H1 (cell line): ENCODE results near the gene DND1. TPM values are rescaled to one million over a fixed set of nuclear protein-coding genes. Genes with fewer than 3 reads are reported as not detected.

Source experiments
- CTCF ChIA-PET: fragments of 300-600 bp; sonication (Branson Sonifier 250); formaldehyde crosslinking; loops from one replicate; lab custom pipeline; 2021; ENCODE audit not compliant: partially characterized antibody; lab: Charles Lee
- POLR2A ChIA-PET: fragments of 300-600 bp; sonication (Branson Sonifier 250); formaldehyde crosslinking; loops from one replicate; lab custom pipeline; 2021; ENCODE audit warnings: inconsistent platforms; ENCODE audit not compliant: partially characterized antibody; lab: Charles Lee
- DNase-seq, 2 experiments: peaks; one replicate each; pipeline versions ENCODE4 v3.0.0 to v3.0.0-alpha.2; 2010 to 2022; ENCODE audit warnings: low spot score in 2 of 2, low read depth in 1 of 2, mixed read lengths in 1 of 2
- FAIRE-seq: peaks from 2 replicates; lab custom pipeline; 2011; peaks lifted over from hg19 to GRCh38; lab: Jason Lieb, UNC
- H2AFZ ChIP-seq: 2 replicates; pipeline ENCODE4 v1.8.1; 2012; ENCODE audit warnings: low read length, inconsistent platforms
- H2AK5ac ChIP-seq: 2 replicates; pipeline ENCODE4 v1.6.1; 2013; ENCODE audit warnings: low read depth, low read length
- H2BK120ac ChIP-seq: replicated peaks from 2 replicates; pipeline ENCODE3; 2013; ENCODE audit warnings: low read depth, low read length, inconsistent platforms
- H2BK12ac ChIP-seq: 2 replicates; pipeline ENCODE4 v1.6.1; 2013; ENCODE audit warnings: low read depth, low read length
- H2BK15ac ChIP-seq: 2 replicates; pipeline ENCODE4 v1.6.1; 2013; ENCODE audit warnings: low read length
- H2BK20ac ChIP-seq: 2 replicates; pipeline ENCODE4 v1.6.1; 2013; ENCODE audit warnings: low read length
- H2BK5ac ChIP-seq: 2 replicates; pipeline ENCODE4 v1.6.1; 2013; ENCODE audit warnings: low read depth, low read length
- H3K14ac ChIP-seq: 2 replicates; pipeline ENCODE4 v1.6.1; 2013; ENCODE audit warnings: inconsistent platforms; ENCODE audit not compliant: insufficient read length
- H3K18ac ChIP-seq: 2 replicates; pipeline ENCODE4 v1.6.1; 2013; ENCODE audit warnings: low read length; ENCODE audit errors: extremely low read depth
- H3K23ac ChIP-seq: 2 replicates; pipeline ENCODE4 v1.6.1; 2013; ENCODE audit warnings: inconsistent platforms; ENCODE audit not compliant: insufficient read length
- H3K23me2 ChIP-seq: 2 replicates; pipeline ENCODE4 v1.6.1; 2013; ENCODE audit warnings: low read depth, low read length
- H3K27ac ChIP-seq: 2 replicates; pipeline ENCODE4 v1.6.1; 2011; ENCODE audit warnings: low read depth, low read length, inconsistent platforms
- H3K27me3 ChIP-seq, 4 experiments: replicated peaks in 1 of 4; 1 replicate in 1 of 4; 2 replicates in 3 of 4; pipeline versions ENCODE4 v1.6.1 to v1.8.1; 2011 to 2013; ENCODE audit warnings: low read length in 3 of 4, mild to moderate bottlenecking in 3 of 4, inconsistent platforms in 2 of 4, mixed read lengths in 2 of 4, moderate library complexity in 1 of 4; ENCODE audit not compliant: control insufficient read depth in 3 of 4, insufficient read depth in 3 of 4; ENCODE audit errors: extremely low read depth in 1 of 4
- H3K36me3 ChIP-seq, 4 experiments: 2 replicates each; pipeline versions ENCODE4 v1.6.1 to v1.8.1; 2011 to 2013; ENCODE audit warnings: mild to moderate bottlenecking in 4 of 4, low read length in 3 of 4, moderate library complexity in 2 of 4, control low read depth in 1 of 4, inconsistent platforms in 1 of 4; ENCODE audit not compliant: insufficient read depth in 4 of 4, control insufficient read depth in 2 of 4
- H3K4ac ChIP-seq: replicated peaks from 2 replicates; pipeline ENCODE3; 2013; ENCODE audit warnings: low read length, low read depth, mixed read lengths, inconsistent platforms; ENCODE audit not compliant: insufficient read length
- H3K4me1 ChIP-seq, 4 experiments: replicated peaks in 1 of 4; 1 replicate in 1 of 4; 2 replicates in 3 of 4; pipeline versions ENCODE4 v1.6.1 to v1.8.1; 2011 to 2013; ENCODE audit warnings: low read length in 3 of 4, inconsistent platforms in 2 of 4, mixed read lengths in 1 of 4; ENCODE audit not compliant: insufficient read depth in 4 of 4, control insufficient read depth in 3 of 4
- H3K4me2 ChIP-seq, 2 experiments: 2 replicates each; pipeline versions ENCODE4 v1.6.1 to v1.8.1; 2011 to 2013; ENCODE audit warnings: low read depth in 2 of 2, low read length in 2 of 2, control low read depth in 1 of 2, inconsistent platforms in 1 of 2, mild to moderate bottlenecking in 1 of 2; ENCODE audit not compliant: insufficient read depth in 1 of 2
- H3K4me3 ChIP-seq, 4 experiments: fragments of 200-600, 300-600 bp in 1 of 4; sonication (generic), shearing (Covaris generic), sonication (Bioruptor Twin) in 1 of 4; 2 replicates each; pipeline versions ENCODE4 v1.5.1 to v1.8.1; 2011 to 2016; ENCODE audit warnings: low read length in 4 of 4, low read depth in 3 of 4, control low read depth in 2 of 4, inconsistent platforms in 2 of 4, mild to moderate bottlenecking in 2 of 4, mixed read lengths in 1 of 4, moderate library complexity in 1 of 4; ENCODE audit not compliant: insufficient read depth in 2 of 4; ENCODE audit errors: extremely low read depth in 1 of 4
- H3K56ac ChIP-seq: replicated peaks from 2 replicates; pipeline ENCODE3; 2013; ENCODE audit warnings: low read depth, mild to moderate bottlenecking, mixed read lengths, low read length, inconsistent platforms; ENCODE audit not compliant: insufficient read length
- H3K79me1 ChIP-seq: 2 replicates; pipeline ENCODE4 v1.6.1; 2013; ENCODE audit warnings: low read depth, low read length, control low read depth
- H3K79me2 ChIP-seq, 2 experiments: 2 replicates each; pipeline versions ENCODE4 v1.6.1 to v1.8.1; 2012 to 2013; ENCODE audit warnings: low read length in 2 of 2, mild to moderate bottlenecking in 2 of 2, inconsistent platforms in 1 of 2; ENCODE audit not compliant: insufficient read depth in 2 of 2, control insufficient read depth in 1 of 2
- H3K9ac ChIP-seq, 4 experiments: replicated peaks in 1 of 4; 1 replicate in 1 of 4; 2 replicates in 3 of 4; pipeline versions ENCODE4 v1.6.1 to v1.8.1; 2011 to 2013; ENCODE audit warnings: low read depth in 3 of 4, low read length in 3 of 4, control low read depth in 2 of 4, mild to moderate bottlenecking in 2 of 4, moderate library complexity in 2 of 4, inconsistent platforms in 1 of 4; ENCODE audit errors: extremely low read depth in 1 of 4
- H3K9me3 ChIP-seq, 2 experiments: 2 replicates each; pipeline versions ENCODE4 v1.6.1 to v1.8.1; 2012 to 2013; ENCODE audit warnings: mild to moderate bottlenecking in 2 of 2, moderate library complexity in 2 of 2, control low read depth in 1 of 2, inconsistent platforms in 1 of 2, low read depth in 1 of 2, low read length in 1 of 2, mixed read lengths in 1 of 2; ENCODE audit not compliant: insufficient read depth in 2 of 2
- H4K20me1 ChIP-seq, 2 experiments: replicated peaks in 1 of 2; 2 replicates each; pipeline versions ENCODE3 to v1.8.1; 2011 to 2013; ENCODE audit warnings: inconsistent platforms in 2 of 2, low read length in 2 of 2, mild to moderate bottlenecking in 1 of 2; ENCODE audit not compliant: insufficient read depth in 2 of 2, control insufficient read depth in 1 of 2
- H4K5ac ChIP-seq: 2 replicates; pipeline ENCODE4 v1.6.1; 2013; ENCODE audit warnings: low read length, low read depth, mixed read lengths, inconsistent platforms; ENCODE audit not compliant: insufficient read length
- H4K8ac ChIP-seq: 2 replicates; pipeline ENCODE4 v1.8.0; 2013; ENCODE audit warnings: mild to moderate bottlenecking, moderate library complexity, low read length, inconsistent platforms; ENCODE audit not compliant: insufficient read depth; ENCODE audit errors: extremely low read depth
- H4K91ac ChIP-seq: replicated peaks from 2 replicates; pipeline ENCODE3; 2013; ENCODE audit warnings: low read length, mixed read lengths, inconsistent platforms; ENCODE audit not compliant: insufficient read length
- BCL11A ChIP-seq, 2 experiments: IDR thresholded peaks; one replicate each; pipeline ENCODE4 v1.6.1; 2011; ENCODE audit warnings: low read depth in 2 of 2, low read length in 2 of 2, mild to moderate bottlenecking in 2 of 2
- CBX8 ChIP-seq: fragments of 300-800, 300-1000 bp; sonication (generic); IDR thresholded peaks from 2 replicates; pipeline ENCODE4 v1.7.1; 2016; ENCODE audit warnings: low read depth, low read length, borderline replicate concordance
- CEBPB ChIP-seq: IDR thresholded peaks from 2 replicates; pipeline ENCODE4 v1.6.1; 2012; ENCODE audit warnings: low read depth, low read length
- CHD1 ChIP-seq: IDR thresholded peaks from 2 replicates; pipeline ENCODE4 v1.6.1; 2012; ENCODE audit warnings: low read depth, low read length, improper control_type of control experiment
- E2F6 ChIP-seq: IDR thresholded peaks from 2 replicates; pipeline ENCODE4 v1.6.1; 2012; ENCODE audit warnings: inconsistent platforms
- EZH2 ChIP-seq: fragments of 200-600 bp; sonication (generic); IDR thresholded peaks from 2 replicates; pipeline ENCODE4 v1.7.1; 2012; ENCODE audit warnings: low read depth, mild to moderate bottlenecking, moderate library complexity, low read length, inconsistent platforms; ENCODE audit not compliant: severe bottlenecking
- GABPA ChIP-seq: IDR thresholded peaks from 2 replicates; pipeline ENCODE4 v1.6.1; 2011; ENCODE audit warnings: mild to moderate bottlenecking, low read length, moderate library complexity, borderline replicate concordance; ENCODE audit not compliant: insufficient read depth
- KDM5A ChIP-seq: fragments of 200-600 bp; IDR thresholded peaks from 2 replicates; pipeline ENCODE4 v1.7.1; 2012; ENCODE audit warnings: mild to moderate bottlenecking, low read length, inconsistent platforms, mixed read lengths
- MAX ChIP-seq: IDR thresholded peaks from 2 replicates; pipeline ENCODE4 v1.6.1; 2012; ENCODE audit warnings: inconsistent platforms
- POLR2A ChIP-seq, 2 experiments: IDR thresholded peaks; 1 replicate in 1 of 2; 2 replicates in 1 of 2; pipeline ENCODE4 v1.6.1; 2011; ENCODE audit warnings: low read depth in 2 of 2, low read length in 2 of 2, mild to moderate bottlenecking in 2 of 2; ENCODE audit errors: control extremely low read depth in 1 of 2
- RAD21 ChIP-seq, 2 experiments: IDR thresholded peaks in 1 of 2; conservative IDR thresholded peaks in 1 of 2; 2 replicates each; pipeline ENCODE4 v1.6.1; 2011; ENCODE audit warnings: low read depth in 2 of 2, low read length in 2 of 2, improper control_type of control experiment in 1 of 2, inconsistent platforms in 1 of 2, mild to moderate bottlenecking in 1 of 2, moderate library complexity in 1 of 2
- SP4 ChIP-seq: IDR thresholded peaks from 2 replicates; pipeline ENCODE4 v1.6.1; 2012; ENCODE audit warnings: low read length, inconsistent platforms
- ZNF274 ChIP-seq: IDR thresholded peaks from 2 replicates; pipeline ENCODE4 v1.7.0; 2012; ENCODE audit warnings: low read length, borderline replicate concordance; ENCODE audit errors: extremely low read depth
- WGBS, 2 experiments: shearing (Covaris generic) in 1 of 2; methylation state at CpG; one replicate each; pipeline versions ENCODE4 v1.1.6 to v1.1.7; 2013 to 2015; ENCODE audit warnings: low lambda C conversion rate in 2 of 2, mixed read lengths in 2 of 2, inconsistent platforms in 1 of 2, low coverage in 1 of 2, missing lambda C conversion rate in 1 of 2; ENCODE audit not compliant: insufficient replicate concordance in 2 of 2, insufficient coverage in 1 of 2, insufficient read length in 1 of 2; ENCODE audit errors: extremely low coverage in 1 of 2, missing lambda C conversion rate in 1 of 2; 5-methylcytosine and 5-hydroxymethylcytosine counted together
- polyA plus RNA-seq, 7 experiments: library from polyadenylated mRNA; depleted of rRNA in 3 of 7; stranded (reverse) in 5 of 7; unstranded in 2 of 7; fragments of >200 nt in 5 of 7; fragments of 200-250 nt in 2 of 7; gene quantifications; 1 replicate in 5 of 7; 2 replicates in 1 of 7; 4 replicates in 1 of 7; pipeline versions ENCODE4 v1.2.1 to v1.2.3, GENCODE V29; 2011 to 2013; ENCODE audit warnings: missing spikeins in 2 of 7, mixed read lengths in 2 of 7
- total RNA-seq: library from RNA; stranded (reverse); fragmentation: NEBNext Ultra II Directional; extraction: Animal tissue kit (Norgen Biotek cat#: 25700); gene quantifications from 2 replicates; pipeline ENCODE4 v1.2.1, GENCODE V29; 2021

Gene DND1
- total and polyA plus RNA-seq, 2 of the 8 experiments (the other 6 are each of a cell fraction or from before 2014, with no cell fraction given): 0.41 to 2.1 TPM

- H3K4me3 ChIP-seq: no peak overlapping the region
- H3K4me1 ChIP-seq: peaks cover 0 to 4% (median 3%) of the 10 kb centered on the region in 4 experiments; a peak in 4 of 7 replicates
- no peak overlapping the region for H3K4ac ChIP-seq
- DNase-seq (no peak), FAIRE-seq (no peak)
- no peak overlapping the region for H2BK20ac ChIP-seq
- H3K27me3 ChIP-seq: no peaks in the 10 kb centered on the region
- H3K23me2 ChIP-seq: peaks cover 7% of the 10 kb centered on the region; the same call in 1 of the 2 replicates
- no peak overlapping the region for H2AK5ac ChIP-seq
- H2BK15ac ChIP-seq: no peak overlapping the region
- H3K14ac ChIP-seq: no peak overlapping the region
- H3K27ac ChIP-seq: no peak overlapping the region
- no peak overlapping the region for H4K8ac ChIP-seq
- H3K56ac ChIP-seq: no peak overlapping the region
- no peak overlapping the region for H2BK12ac ChIP-seq
- WGBS, 2 experiments: 94% methylated on average over 8 of the region's 8 CpGs; no CpG with 5 or more reads in 1 of the 2 experiments
- no peak overlapping the region for H4K91ac ChIP-seq
- H3K9me3 ChIP-seq: no peaks in the 10 kb centered on the region
- H4K5ac ChIP-seq: no peak overlapping the region
- no peak overlapping the region for H3K9ac ChIP-seq
- H2AFZ ChIP-seq: no peak overlapping the region
- H2BK120ac ChIP-seq: no peak overlapping the region
- H3K79me1 ChIP-seq: no peaks in the 10 kb centered on the region; the same call in 1 of the 2 replicates
- H3K79me2 ChIP-seq: peaks cover under 1 to 15% of the 10 kb centered on the region in 2 experiments; a peak in 3 of 4 replicates
- H3K36me3 ChIP-seq: peaks cover 12 to 38% (median 26%) of the 10 kb centered on the region in 4 experiments
- H3K4me2 ChIP-seq: no peak overlapping the region
- H3K23ac ChIP-seq: no peak overlapping the region
- POLR2A ChIA-PET: interaction anchor here (0.9 to 7.9 kb wide), 6 partner anchors 31 to 241 kb away, joined by 4 to 78 read pairs (median 6); partner anchors contain the start of genes DND1, EIF4EBP3, SRA1 and ZMAT2
- H4K20me1 ChIP-seq: peaks cover 0 to 3% of the 10 kb centered on the region in 2 experiments
- no peak overlapping the region for H2BK5ac ChIP-seq
- CTCF ChIA-PET: interaction anchor here (1.1 to 1.8 kb wide), 2 partner anchors 21 to 93 kb away, joined by 4 to 9 read pairs; partner anchors contain the start of gene EIF4EBP3
- no peak overlapping the region for H3K18ac ChIP-seq
- TF ChIP-seq CBX8 (no peak), MAX (no peak), ZNF274 (no peak), CEBPB (no peak), E2F6 (no peak), GABPA (no peak), CHD1 (no peak), BCL11A (IDR thresholded peaks at IDR 0.05; ENCODE audit: low read depth in 2 of 2, low read length in 2 of 2) (no peak), SP4 (no peak), POLR2A (IDR thresholded peaks at IDR 0.05; ENCODE audit: control extremely low read depth in 1 of 2, low read depth in 2 of 2, low read length in 2 of 2) (no peak), KDM5A (no peak), RAD21 (IDR thresholded peaks at IDR 0.05 in 1 of 2, conservative IDR thresholded peaks at IDR 0.05 in 1 of 2; ENCODE audit: low read depth in 2 of 2, low read length in 2 of 2) (no peak), EZH2 (no peak)
Measured at GRCh38 chr5:140641716-140642115, 31.7 kb downstream of the DND1 start.
